ENCODE data around the gene PDS5B. TPM values are rescaled to one million over a fixed set of nuclear protein-coding genes. Genes with fewer than 3 reads are reported as not detected.
A peak's percentile ranks its signal among the peaks of the same experiment; 100 is the strongest.
"Not testable (repeated sequence)": the region's sequence is repeated elsewhere in the genome, so short reads cannot be mapped to it uniquely, and the experiment has no call there.

The PDS5B gene
- total RNA-seq, 1 experiment from 2014 or later: 18.0 TPM

- no peak for DNase-seq (ENCODE audit: low spot score)
These were observed 71.1 kb downstream of the PDS5B start for GRCh38 chr13:32657309-32657708.

- peak; percentile 6 for DNase-seq (ENCODE audit: low spot score)
These were observed 73.5 kb downstream of the PDS5B start for GRCh38 chr13:32659736-32660135.

DNA sequence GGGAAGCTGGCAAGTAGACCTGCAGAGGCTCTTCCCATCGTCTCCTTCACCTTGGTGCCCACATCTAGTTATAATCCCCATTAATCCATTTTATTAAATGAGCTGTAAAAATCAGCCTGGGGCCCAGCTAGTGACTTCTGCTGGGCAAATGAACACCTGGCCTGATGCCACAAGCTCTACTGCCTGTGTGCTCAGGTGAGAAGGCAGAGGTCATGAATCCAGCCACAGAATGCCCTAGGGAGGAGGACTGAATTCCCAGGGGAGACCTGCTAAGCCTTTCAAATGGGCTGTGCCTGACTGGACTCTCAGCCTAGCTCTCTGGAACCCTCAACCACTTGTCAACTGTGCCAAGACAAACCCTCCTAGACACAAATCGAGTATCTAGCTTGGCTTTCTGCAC is 74.0 kb downstream of the PDS5B start:
- no peak for DNase-seq (ENCODE audit: low spot score)

- no peak for DNase-seq (ENCODE audit: low spot score)
These were observed 75.4 kb downstream of the PDS5B start for GRCh38 chr13:32661685-32662084.

- DNase-seq (ENCODE audit: low spot score): no peak
These were observed 77.4 kb downstream of the PDS5B start for GRCh38 chr13:32663660-32664059.

- DNase-seq (ENCODE audit: low spot score): no peak
These were observed 80.8 kb downstream of the PDS5B start for GRCh38 chr13:32666990-32667571.

DNA sequence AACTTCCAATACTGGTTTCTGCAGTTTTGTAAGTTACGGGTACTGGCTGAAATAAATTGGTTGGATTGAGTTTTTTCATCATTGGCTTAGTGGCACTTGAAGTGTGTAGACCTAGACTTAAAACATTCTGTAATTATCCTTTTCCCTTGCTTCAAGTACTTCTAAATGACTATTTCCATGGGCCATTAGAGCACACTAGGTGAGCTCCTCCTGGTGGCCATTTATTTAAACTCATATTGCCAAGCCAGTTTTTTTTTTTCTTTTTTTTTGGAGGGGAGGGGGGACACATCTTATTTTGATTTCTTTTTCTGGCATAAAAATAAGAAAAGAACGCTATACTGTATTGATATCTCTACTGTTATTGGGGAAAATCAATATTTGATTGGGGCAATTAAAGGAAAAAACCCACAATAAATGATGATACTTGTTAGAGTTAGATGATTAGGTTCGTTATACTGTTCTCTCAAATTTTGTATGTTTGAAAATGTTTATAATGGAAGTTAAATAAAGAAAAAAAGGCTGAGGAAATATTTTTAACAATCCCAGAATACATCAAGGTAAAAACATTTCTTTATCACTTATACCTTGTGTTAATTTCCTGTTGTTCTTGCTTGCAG is 82.9 kb downstream of the PDS5B start:
- DNase-seq (ENCODE audit: low spot score): peak; percentile 37

DNA sequence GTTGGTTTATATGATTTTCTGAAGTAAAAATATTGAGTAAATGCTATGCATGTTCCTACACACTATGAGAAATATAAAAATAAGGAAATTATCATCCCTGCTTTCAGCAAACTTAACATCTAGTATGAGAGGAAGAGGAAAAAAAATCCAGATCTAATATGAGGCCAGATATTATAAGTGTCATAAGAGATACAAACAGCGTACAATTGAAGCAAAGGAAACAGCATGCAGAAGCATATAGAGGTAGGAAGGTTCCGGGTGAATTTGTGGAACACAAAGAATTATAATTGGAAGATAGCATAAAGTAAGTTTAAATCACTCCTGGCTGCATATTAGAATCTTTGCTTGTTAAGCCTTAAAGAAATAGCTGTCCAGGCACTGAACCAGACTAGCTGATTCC is 88.3 kb downstream of the PDS5B start:
- DNase-seq (ENCODE audit: low spot score): no peak

GRCh38 chr13:32676242-32676641 is 90.0 kb downstream of the PDS5B start:
- no peak for DNase-seq (ENCODE audit: low spot score)

- no peak for DNase-seq (ENCODE audit: low spot score)
These were observed 95.9 kb downstream of the PDS5B start for GRCh38 chr13:32682130-32682529.

GRCh38 chr13:32682740-32683139 is 96.5 kb downstream of the PDS5B start:
- no peak for DNase-seq (ENCODE audit: low spot score)

DNA sequence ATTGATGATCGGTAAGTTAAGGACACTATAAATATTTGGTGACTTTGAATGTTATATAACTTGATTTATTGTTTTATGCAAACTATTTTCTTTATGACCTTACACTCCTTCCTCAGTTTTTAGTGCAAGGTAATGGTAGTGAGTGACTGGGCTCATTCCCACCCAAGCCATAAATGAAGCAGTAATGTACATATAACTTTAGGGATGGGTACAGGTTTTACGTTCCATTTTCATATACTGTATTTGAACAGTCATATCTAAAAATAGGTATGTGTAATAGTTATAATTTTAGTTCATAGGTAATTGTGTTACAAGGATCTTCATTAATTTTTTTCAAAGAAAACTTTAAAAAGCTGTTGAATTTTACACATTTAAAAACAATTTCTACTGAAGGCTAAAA is 101.0 kb downstream of the PDS5B start:
- no peak for DNase-seq (ENCODE audit: low spot score)

- DNase-seq (ENCODE audit: low spot score): no peak
These were observed 109.5 kb downstream of the PDS5B start for GRCh38 chr13:32695602-32696250.

GRCh38 chr13:32707471-32707870 is 121.2 kb downstream of the PDS5B start:
- no peak for DNase-seq (ENCODE audit: low spot score)

DNA sequence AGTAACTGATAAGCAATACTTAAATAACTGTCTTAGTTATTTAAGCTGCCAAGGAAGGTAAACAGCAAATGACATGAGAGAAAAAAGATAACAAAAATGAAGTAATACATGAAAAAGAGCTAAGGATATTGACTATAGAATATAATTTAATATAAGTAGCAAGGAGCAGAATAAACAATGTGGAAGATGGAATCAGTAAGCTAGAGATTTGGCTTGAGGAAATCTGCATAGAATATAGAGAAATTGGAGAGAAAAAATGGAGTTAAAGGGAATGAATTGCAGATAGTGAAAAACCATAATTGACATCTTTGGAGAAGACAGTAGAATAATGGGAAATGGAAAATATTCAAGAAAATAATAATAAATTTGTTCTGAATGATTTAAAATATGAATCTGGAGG is 127.1 kb downstream of the PDS5B start:
- no peak for DNase-seq (ENCODE audit: low spot score)

- DNase-seq (ENCODE audit: low spot score): not testable (repeated sequence)
These were observed 129.9 kb downstream of the PDS5B start for GRCh38 chr13:32716201-32716600.

DNA sequence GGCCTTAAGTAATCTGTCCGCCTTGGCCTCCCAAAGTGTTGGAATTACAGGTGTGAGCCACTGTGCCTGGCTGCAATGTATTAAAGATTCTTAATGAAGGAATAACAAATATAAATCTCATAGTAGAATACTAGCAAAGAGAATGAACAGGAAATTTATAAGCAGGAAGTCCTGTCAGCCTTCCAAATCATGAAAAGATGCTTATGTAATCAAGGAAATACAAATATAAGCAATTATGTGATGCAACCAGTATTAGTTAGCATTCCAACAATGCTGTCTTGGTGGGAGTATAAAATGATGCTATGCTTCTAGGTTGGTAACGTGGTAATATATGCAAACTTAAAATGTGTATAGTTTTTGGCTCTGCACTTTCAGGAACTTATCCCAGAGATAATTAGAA is 133.8 kb downstream of the PDS5B start:
- no peak for DNase-seq (ENCODE audit: low spot score)

DNA sequence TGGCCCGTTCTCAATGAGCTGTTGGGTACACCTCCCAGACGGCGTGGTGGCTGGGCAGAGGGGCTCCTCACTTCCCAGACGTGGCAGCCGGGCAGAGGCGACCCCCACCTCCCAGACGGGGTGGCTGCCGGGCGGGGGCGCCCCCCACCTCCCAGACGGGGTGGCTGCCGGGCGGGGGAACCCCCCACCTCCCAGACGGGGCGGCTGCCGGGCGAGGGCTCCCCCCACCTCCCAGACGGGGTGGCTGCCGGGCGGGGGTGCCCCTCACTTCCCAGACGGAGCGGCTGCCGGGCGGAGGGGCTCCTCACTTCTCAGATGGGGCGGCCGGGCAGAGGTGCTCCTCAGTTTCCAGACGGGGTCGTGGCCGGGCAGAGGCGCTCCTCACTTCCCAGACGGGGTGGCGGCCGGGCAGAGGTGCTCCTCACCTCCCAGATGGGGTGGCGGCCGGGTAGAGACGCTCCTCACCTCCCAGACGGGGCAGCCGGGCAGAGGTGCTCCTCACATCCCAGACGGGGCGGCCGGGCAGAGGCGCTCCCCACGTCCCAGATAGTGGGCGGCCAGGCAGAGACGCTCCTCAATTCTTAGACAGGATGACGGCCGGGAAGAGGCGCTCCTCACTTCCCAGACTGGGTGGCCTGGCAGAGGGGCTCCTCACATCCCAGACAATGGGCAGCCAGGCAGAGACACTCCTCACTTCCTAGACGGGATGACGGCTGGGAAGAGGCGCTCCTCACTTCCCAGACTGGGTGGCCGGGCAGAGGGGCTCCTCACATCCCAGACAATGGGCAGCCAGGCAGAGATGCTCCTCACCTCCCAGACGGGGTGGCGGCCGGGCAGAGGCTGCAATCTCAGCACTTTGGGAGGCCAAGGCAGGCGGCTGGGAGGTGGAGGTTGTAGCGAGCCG is 135.1 kb downstream of the PDS5B start:
- not testable (repeated sequence) for DNase-seq (ENCODE audit: low spot score)

DNA sequence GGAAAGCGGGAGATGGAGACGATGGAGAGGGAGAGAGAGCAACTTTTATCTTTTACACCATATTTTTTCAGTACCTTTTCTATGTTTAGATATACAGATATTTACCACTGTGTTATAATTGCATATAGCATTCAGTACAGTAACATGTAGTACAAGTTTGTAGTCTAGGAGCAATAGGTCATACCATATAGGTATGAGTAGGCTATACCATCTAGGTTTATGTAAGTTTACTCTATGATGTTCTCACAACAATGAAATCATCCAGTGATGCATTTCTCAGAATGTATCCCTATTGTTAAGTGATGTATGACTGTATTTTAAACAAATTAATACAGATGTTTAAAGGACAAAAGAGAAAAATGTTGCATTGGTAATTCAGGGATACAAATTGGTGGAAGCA is 136.1 kb downstream of the PDS5B start:
- no peak for DNase-seq (ENCODE audit: low spot score)

DNA sequence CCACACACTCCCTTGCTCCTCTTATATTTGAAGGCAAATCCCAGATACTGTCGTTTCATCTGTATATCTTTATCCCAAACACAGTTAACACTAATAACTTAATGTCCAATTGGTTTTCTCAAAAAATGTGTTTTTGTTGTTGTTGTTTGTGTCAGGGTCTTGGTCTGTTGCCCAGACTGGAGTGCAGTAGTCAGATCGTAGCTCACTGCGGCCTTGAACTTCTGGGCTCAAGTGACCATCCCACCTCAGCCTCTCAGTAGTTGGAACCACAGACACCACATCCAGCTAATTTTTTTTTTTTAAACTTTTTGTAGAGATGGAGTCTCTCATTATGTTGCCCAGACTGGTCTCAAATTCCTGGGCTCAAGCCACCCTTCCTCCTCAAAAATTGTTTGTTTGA is 137.7 kb downstream of the PDS5B start:
- DNase-seq (ENCODE audit: low spot score): no peak

GRCh38 chr13:32726374-32727037 is 140.3 kb downstream of the PDS5B start:
- no peak for DNase-seq (ENCODE audit: low spot score)

GRCh38 chr13:32728327-32728726 is 142.1 kb downstream of the PDS5B start:
- DNase-seq (ENCODE audit: low spot score): no peak
